Testis (tissue), 3 donors: ENCODE data around the gene CAMKK2. TPM values are rescaled to one million over a fixed set of nuclear protein-coding genes. Genes with fewer than 3 reads are reported as not detected.
"Not testable (repeated sequence)": the region's sequence is repeated elsewhere in the genome, so short reads cannot be mapped to it uniquely, and the experiment has no call there.

Experiments used
- DNase-seq: peaks from one replicate; pipeline ENCODE4 v3.0.0-alpha.2; 2019
- H3K27ac ChIP-seq, 2 donors: fragments of 200-600 bp; sonication (generic); one replicate each; pipeline ENCODE4 v1.5.1; 2019
- H3K27me3 ChIP-seq: fragments of 200-600 bp; sonication (generic); one replicate; pipeline ENCODE4 v1.5.1; 2019
- H3K36me3 ChIP-seq: fragments of 200-600 bp; sonication (generic); one replicate; pipeline ENCODE4 v1.5.1; 2017; ENCODE audit warnings: low read depth; ENCODE audit errors: missing control alignments
- H3K4me1 ChIP-seq: fragments of 200-600 bp; sonication (generic); one replicate; pipeline ENCODE4 v1.5.1; 2019
- H3K4me3 ChIP-seq, 2 donors: fragments of 200-600 bp; sonication (generic); one replicate each; pipeline ENCODE4 v1.5.1; 2017 to 2019
- H3K9me3 ChIP-seq: fragments of 200-600 bp; sonication (generic); one replicate; pipeline ENCODE4 v1.5.1; 2017
- POLR2A ChIP-seq: fragments of 450-650 bp; IDR thresholded peaks from one replicate; pipeline ENCODE4 v1.6.1; 2017; ENCODE audit warnings: antibody characterized with exemption, mild to moderate bottlenecking, moderate library complexity
- WGBS, 2 donors: methylation state at CpG; one replicate each; pipeline ENCODE4 v1.1.5; 2018; 5-methylcytosine and 5-hydroxymethylcytosine counted together
- intact Hi-C: fragments of 100-400 bp; cut with DNase I; formaldehyde crosslinking; loops from one replicate; pipeline ENCODE4 v1.15.1; 2023; ENCODE audit warnings: low total_unique reads
- polyA plus RNA-seq: library from polyadenylated mRNA; stranded (reverse); fragments of 350-450 nt; fragmentation: Illumina TruSeq; extraction: RNeasy Lipid Tissue Mini Kit (QIAGEN cat#74804); gene quantifications from one replicate; pipeline ENCODE4 v1.2.3, GENCODE V29; 2014; ENCODE audit warnings: low read depth, low replicate concordance; ENCODE audit not compliant: insufficient read depth
- total RNA-seq, 2 donors: library from RNA; depleted of rRNA; stranded (reverse); fragments of >200 nt; gene quantifications; one replicate each; pipeline ENCODE4 v1.2.3, GENCODE V29; 2016
- TF ChIP-seq, protein P1 (sequence below), 3 experiments: fragments of 450-650 bp in 2 of 3; fragments of 200-600 bp in 1 of 3; sonication (generic) in 1 of 3; IDR thresholded peaks; one replicate each; pipeline ENCODE4 v1.5.1; 2016 to 2019; ENCODE audit warnings: antibody characterized with exemption in 3 of 3, mild to moderate bottlenecking in 2 of 3, moderate library complexity in 1 of 3

The CAMKK2 gene
- total and polyA plus RNA-seq, 3 donors from 2014 or later, result 17.1 to 22.1 (median 21.5) TPM

DNA sequence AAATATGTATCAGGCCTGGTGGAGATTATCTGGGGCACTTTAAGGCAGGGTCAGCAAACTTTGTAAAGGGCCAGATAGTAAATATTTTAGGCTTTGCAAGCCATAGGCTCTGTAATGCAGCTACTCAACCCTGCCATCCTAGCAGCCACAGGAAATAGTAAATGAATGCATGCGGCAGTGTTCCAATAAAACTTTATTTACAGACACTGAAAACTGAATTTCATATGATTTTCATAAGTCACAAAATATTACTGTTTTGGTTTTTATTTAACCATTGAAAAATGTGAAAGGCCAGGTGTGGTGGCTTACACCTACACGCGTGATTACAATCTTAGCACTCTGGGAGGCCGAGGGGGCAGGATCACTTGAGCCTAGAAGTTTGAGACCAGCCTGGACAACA lies 3.2 kb upstream of the CAMKK2 start:
- Histone ChIP-seq H3K9me3 (no peaks in the 10 kb centered on the region), H3K27me3 (no peaks in the 10 kb centered on the region), H3K4me3 (no peak overlapping the region), H3K4me1 (peaks cover 3% of the 10 kb centered on the region), H3K27ac (no peak overlapping the region), H3K36me3 (no peaks in the 10 kb centered on the region)
- 92% methylated on average over 4 of the region's 4 CpGs for WGBS, 2 donors
- TF ChIP-seq POLR2A, result no peak
- TF ChIP-seq, protein P1, sequence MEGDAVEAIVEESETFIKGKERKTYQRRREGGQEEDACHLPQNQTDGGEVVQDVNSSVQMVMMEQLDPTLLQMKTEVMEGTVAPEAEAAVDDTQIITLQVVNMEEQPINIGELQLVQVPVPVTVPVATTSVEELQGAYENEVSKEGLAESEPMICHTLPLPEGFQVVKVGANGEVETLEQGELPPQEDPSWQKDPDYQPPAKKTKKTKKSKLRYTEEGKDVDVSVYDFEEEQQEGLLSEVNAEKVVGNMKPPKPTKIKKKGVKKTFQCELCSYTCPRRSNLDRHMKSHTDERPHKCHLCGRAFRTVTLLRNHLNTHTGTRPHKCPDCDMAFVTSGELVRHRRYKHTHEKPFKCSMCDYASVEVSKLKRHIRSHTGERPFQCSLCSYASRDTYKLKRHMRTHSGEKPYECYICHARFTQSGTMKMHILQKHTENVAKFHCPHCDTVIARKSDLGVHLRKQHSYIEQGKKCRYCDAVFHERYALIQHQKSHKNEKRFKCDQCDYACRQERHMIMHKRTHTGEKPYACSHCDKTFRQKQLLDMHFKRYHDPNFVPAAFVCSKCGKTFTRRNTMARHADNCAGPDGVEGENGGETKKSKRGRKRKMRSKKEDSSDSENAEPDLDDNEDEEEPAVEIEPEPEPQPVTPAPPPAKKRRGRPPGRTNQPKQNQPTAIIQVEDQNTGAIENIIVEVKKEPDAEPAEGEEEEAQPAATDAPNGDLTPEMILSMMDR (IDR thresholded peaks at IDR 0.05), result no peak
- intact Hi-C loops, result no loop called here
- no peak for DNase-seq

DNA sequence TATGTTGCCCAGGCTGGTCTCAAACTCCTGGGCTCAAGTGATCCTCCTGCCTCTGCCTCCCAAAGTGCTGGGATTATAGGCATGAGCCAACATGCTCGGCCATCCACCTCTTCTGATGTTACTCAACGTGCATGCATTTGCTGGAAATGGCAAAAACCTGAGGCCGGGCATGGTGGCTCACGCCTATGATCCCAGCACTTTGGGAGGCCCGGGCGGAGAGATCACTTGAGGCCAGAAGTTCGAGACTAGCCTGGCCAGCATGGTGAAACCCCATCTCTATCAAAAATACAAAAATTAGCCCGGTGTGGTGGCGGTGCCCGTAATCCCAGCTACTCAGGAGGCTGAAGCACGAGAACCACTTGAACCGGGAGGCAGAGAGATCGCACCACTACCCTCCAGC lies 1.9 kb upstream of the CAMKK2 start:
- H3K27ac ChIP-seq, H3K4me3 ChIP-seq, H3K9me3 ChIP-seq, H3K27me3 ChIP-seq, DNase-seq, H3K4me1 ChIP-seq, H3K36me3 ChIP-seq, intact Hi-C loops: not testable (repeated sequence)
- 58 to 79% methylated on average over 13 of the region's 13 CpGs for WGBS, 2 donors

DNA sequence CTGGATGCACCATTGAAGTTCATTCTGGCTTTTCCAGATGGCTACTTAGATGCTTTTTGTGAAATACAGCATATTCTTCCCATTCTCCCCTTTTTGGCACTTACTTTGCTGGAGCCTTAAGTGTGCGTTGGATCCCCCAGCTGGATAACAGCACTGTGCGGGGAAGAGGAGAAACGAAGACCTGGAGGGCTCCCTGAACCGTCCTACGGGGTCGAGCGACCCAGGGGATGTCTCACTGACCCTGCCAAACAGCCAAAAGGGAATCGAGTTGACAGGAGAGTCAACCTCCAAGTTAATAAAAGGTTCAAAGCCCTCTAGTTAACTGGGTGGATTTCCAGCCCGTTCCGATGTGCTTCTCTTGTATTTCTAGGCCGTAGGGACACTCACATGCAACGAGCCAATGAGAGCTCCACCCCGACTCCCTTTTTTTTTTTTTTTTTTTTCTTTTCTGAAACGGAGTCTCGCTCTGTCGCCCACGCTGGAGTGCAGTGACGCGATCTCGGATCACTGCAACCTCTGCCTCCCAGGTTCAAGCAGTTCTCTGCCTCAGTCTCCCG lies 1.0 kb upstream of the CAMKK2 start:
- H3K9me3 ChIP-seq, result no peaks in the 10 kb centered on the region
- H3K36me3 ChIP-seq, result no peaks in the 10 kb centered on the region
- intact Hi-C loops, result no loop called here
- 1% methylated on average over 20 to 21 of the region's 21 CpGs for WGBS, 2 donors
- peaks cover 6% of the 10 kb centered on the region for H3K4me1 ChIP-seq
- H3K27me3 ChIP-seq, result no peaks in the 10 kb centered on the region
- TF ChIP-seq POLR2A, result no peak
- TF ChIP-seq, protein P1 (IDR thresholded peaks at IDR 0.05), result no peak
- DNase-seq, result peak; percentile 27
- H3K27ac ChIP-seq, result peak overlapping the region; percentile 88 to 94
- H3K4me3 ChIP-seq, result peak overlapping the region; percentile 93 to 94

DNA sequence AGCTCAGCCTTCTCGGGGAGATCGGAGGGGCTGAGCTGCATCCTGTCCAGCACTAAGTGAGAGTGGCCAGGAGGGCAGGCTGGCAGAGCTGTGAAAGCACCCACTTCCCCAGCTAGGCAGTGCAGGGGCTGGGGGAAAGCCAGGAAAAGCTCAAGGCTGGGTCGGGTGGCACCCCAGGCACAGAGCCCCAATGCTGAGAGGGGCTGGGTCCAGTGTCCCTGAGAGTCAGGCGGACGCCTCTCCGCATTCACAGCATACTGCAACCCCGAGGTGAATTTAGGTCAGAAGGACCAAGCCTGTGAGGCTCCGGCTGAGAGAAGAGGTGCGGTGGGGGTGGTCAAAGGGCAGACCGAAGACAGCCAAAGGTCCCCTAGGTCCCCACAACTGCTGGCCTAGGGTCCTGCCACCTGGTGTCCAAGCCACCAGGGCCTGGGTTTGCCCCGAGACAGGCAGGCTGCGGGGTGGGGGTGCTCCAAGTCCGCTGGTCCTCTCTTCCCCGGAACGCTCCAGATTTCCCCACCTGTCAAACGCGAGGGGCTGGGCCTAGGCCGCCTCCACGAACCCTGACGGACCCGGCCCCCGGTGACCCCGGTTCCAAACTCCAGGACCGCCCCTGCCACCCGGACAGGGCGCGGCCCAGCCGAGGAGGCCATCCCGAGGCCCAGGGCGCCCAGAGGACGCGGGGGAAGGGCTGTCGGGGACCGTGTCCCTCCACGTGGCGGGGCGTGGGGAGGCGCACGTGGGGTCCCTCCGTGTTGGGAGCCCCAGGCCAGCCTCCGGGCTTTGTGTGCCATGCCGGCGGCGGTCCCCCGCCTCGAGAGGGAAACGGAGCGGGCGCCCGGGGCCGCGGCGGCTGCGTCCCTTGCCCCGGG lies 527 bp downstream of the CAMKK2 start:
- Histone ChIP-seq H3K4me3 (peak overlapping the region; percentile 94 to 96), H3K4me1 (peaks cover 6% of the 10 kb centered on the region), H3K27me3 (no peaks in the 10 kb centered on the region), H3K27ac (peak overlapping the region; percentile 88), H3K9me3 (no peaks in the 10 kb centered on the region), H3K36me3 (no peaks in the 10 kb centered on the region)
- TF ChIP-seq, protein P1 (IDR thresholded peaks at IDR 0.05), result no peak
- TF ChIP-seq POLR2A, result no peak
- intact Hi-C loops, result no loop called here
- WGBS, 2 donors, result 0 to 2% methylated on average over 3 to 29 of the region's 55 CpGs
- peak; percentile 29 for DNase-seq

DNA sequence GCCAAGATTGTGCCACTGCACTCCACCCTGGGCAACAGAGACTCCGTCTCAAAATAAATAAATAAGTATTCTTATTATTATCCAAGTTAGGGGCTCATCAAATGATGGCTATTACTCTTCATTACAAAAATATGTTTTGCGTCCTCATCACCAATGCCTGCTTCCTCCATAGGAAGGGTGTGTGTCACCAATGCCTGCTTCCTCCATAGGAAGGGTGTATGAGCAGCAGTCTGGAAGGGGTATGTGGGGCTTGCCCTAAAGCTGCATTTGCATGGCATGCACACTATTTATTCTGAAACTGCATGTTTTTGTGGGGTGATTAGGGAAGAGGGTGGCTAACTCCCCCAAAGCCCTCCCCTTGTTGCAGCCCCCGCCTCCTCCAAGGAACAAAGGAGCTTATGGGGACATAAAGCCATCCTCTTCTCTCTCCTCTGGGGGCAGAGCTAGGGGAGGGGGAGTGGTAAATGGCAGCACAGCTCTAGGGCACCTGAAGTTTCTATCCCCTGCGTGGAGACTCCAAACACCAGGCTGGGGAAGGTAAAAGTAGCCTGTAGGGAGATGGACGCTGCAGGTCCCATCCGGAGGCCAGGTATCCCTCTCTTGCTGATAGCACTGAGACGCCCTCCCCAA lies 1.3 kb downstream of the CAMKK2 start:
- H3K4me1 ChIP-seq, result peaks cover 7% of the 10 kb centered on the region
- no peaks in the 10 kb centered on the region for H3K27me3 ChIP-seq
- TF ChIP-seq, protein P1 (IDR thresholded peaks at IDR 0.05), result no peak
- no peak for TF ChIP-seq POLR2A
- no peak for DNase-seq
- 29 to 35% methylated on average over 6 to 7 of the region's 7 CpGs for WGBS, 2 donors
- H3K9me3 ChIP-seq, result no peaks in the 10 kb centered on the region
- no peaks in the 10 kb centered on the region for H3K36me3 ChIP-seq
- H3K4me3 ChIP-seq, result peak overlapping the region; percentile 94 to 96
- H3K27ac ChIP-seq, result peak overlapping the region in 1 of 2 donors; percentile 88
- intact Hi-C loops, result no loop called here
